Stimulated activated CD8-positive, alpha-beta memory T cell treated with anti-CD3 and anti-CD28 coated beads, Interleukin-15, amount 100 ng/mL, for 1 hour (primary cell): Measurements from ENCODE around the gene FNDC3B.

Source experiments
- DNase-seq: peaks from one replicate; pipeline ENCODE4 v3.0.0-alpha.2; 2020; ENCODE audit warnings: low read depth

The FNDC3B gene

GRCh38 chr3:172261054-172261453, 221.7 kb downstream of the FNDC3B start:
- no peak for DNase-seq

- DNase-seq = no peak
These were observed 223.7 kb downstream of the FNDC3B start for GRCh38 chr3:172262991-172263608.

GRCh38 chr3:172263781-172264486, 224.6 kb downstream of the FNDC3B start:
- DNase-seq = no peak

- no peak for DNase-seq
These were observed 226.7 kb downstream of the FNDC3B start for GRCh38 chr3:172266103-172266502.

- DNase-seq = no peak
These were observed 229.0 kb downstream of the FNDC3B start for GRCh38 chr3:172268425-172268824.

- DNase-seq = no peak
These were observed 229.5 kb downstream of the FNDC3B start for GRCh38 chr3:172268868-172269267.

GRCh38 chr3:172270557-172271166, 231.3 kb downstream of the FNDC3B start:
- DNase-seq = no peak

GRCh38 chr3:172271386-172271976, 232.1 kb downstream of the FNDC3B start:
- DNase-seq = no peak

GRCh38 chr3:172272698-172273097, 233.3 kb downstream of the FNDC3B start:
- no peak for DNase-seq

- DNase-seq = no peak
These were observed 234.0 kb downstream of the FNDC3B start for GRCh38 chr3:172273378-172273777.

- DNase-seq = no peak
These were observed 235.5 kb downstream of the FNDC3B start for GRCh38 chr3:172274906-172275305.

GRCh38 chr3:172275586-172275985, 236.2 kb downstream of the FNDC3B start:
- DNase-seq = no peak

- no peak for DNase-seq
These were observed 236.7 kb downstream of the FNDC3B start for GRCh38 chr3:172276103-172276502.

GRCh38 chr3:172277151-172277652, 237.8 kb downstream of the FNDC3B start:
- DNase-seq = no peak

GRCh38 chr3:172279191-172279640, 239.8 kb downstream of the FNDC3B start:
- DNase-seq = no peak

GRCh38 chr3:172279974-172280373, 240.6 kb downstream of the FNDC3B start:
- DNase-seq = no peak

GRCh38 chr3:172280406-172281051, 241.2 kb downstream of the FNDC3B start:
- DNase-seq = no peak

GRCh38 chr3:172281884-172282283, 242.5 kb downstream of the FNDC3B start:
- DNase-seq = no peak

GRCh38 chr3:172282850-172283249, 243.5 kb downstream of the FNDC3B start:
- no peak for DNase-seq

- DNase-seq = no peak
These were observed 244.5 kb downstream of the FNDC3B start for GRCh38 chr3:172283841-172284357.

GRCh38 chr3:172285844-172286243, 246.5 kb downstream of the FNDC3B start:
- DNase-seq = no peak

- DNase-seq = no peak
These were observed 247.3 kb downstream of the FNDC3B start for GRCh38 chr3:172286548-172287148.
